Lower leg skin (tissue), 3 donors: ENCODE results near the gene EIF4A3.

Experiments
- POLR2A ChIP-seq, 2 donors: fragments of 450-650 bp; IDR thresholded peaks; one replicate each; pipeline ENCODE4 v1.6.1; 2016 to 2017; ENCODE audit warnings: antibody characterized with exemption in 2 of 2, mild to moderate bottlenecking in 1 of 2, moderate library complexity in 1 of 2
- TF ChIP-seq, protein P1 (sequence below), 3 donors: fragments of 450-650 bp; IDR thresholded peaks; one replicate each; pipeline ENCODE4 v1.5.1; 2016; ENCODE audit warnings: antibody characterized with exemption in 3 of 3, mild to moderate bottlenecking in 3 of 3, moderate library complexity in 2 of 3

GRCh38 chr17:80091376-80091775 is 55.6 kb downstream of the EIF4A3 start:
- TF ChIP-seq, protein P1, sequence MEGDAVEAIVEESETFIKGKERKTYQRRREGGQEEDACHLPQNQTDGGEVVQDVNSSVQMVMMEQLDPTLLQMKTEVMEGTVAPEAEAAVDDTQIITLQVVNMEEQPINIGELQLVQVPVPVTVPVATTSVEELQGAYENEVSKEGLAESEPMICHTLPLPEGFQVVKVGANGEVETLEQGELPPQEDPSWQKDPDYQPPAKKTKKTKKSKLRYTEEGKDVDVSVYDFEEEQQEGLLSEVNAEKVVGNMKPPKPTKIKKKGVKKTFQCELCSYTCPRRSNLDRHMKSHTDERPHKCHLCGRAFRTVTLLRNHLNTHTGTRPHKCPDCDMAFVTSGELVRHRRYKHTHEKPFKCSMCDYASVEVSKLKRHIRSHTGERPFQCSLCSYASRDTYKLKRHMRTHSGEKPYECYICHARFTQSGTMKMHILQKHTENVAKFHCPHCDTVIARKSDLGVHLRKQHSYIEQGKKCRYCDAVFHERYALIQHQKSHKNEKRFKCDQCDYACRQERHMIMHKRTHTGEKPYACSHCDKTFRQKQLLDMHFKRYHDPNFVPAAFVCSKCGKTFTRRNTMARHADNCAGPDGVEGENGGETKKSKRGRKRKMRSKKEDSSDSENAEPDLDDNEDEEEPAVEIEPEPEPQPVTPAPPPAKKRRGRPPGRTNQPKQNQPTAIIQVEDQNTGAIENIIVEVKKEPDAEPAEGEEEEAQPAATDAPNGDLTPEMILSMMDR (IDR thresholded peaks at IDR 0.05), result no peak
- no peak for TF ChIP-seq POLR2A (IDR thresholded peaks at IDR 0.05)
